ENCODE data around the gene KIF16B.

The KIF16B gene

DNA sequence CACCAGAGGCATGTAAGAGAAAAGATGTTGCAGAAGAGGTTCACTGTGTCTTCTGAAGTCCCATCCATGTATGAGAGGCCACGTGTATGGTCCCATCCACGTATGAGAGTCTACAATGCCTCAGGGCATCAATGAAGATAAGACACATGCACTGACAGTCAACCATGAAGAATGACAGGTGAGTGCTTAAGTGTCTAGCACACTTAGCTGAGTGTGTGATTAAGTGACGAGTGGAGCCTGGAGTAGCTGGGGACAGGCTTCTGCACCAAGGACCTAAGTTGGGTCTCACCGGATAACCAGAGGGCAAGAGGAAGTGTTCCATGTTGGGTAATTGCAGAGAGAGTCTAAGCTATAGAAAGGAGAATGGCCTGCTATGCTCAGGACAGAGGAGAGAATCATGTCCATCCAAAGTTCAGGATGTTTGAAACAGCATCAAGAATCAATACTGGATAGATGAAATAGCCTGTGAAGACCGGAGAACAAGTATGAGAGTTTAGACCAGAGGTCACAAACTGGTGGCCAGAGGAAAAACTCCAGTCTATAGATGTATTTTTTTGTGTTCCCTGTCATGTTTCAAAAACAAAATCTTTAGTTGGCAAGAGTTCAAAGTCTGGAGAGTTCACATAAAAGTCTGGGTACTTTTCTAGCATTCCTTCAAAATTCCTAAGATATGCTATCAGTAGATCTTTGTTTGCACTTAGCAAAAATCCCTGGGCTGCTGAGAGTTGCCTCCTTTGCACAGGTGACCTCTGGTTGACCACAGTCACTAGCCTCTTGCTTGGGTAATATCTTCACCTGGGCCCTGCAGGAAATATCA lies 165.8 kb downstream of the KIF16B start:
- no peak overlapping the region for H3K27ac ChIP-seq
- no peak for TF ChIP-seq ZFX (IDR thresholded peaks at IDR 0.05)
- no peak for TF ChIP-seq CTCF (conservative IDR thresholded peaks at IDR 0.05)

- no peak overlapping the region for H3K27ac ChIP-seq
- TF ChIP-seq ZFX (IDR thresholded peaks at IDR 0.05), result no peak
- TF ChIP-seq CTCF (conservative IDR thresholded peaks at IDR 0.05), result no peak
Measured at GRCh38 chr20:16405254-16405653, 168.0 kb downstream of the KIF16B start.

DNA sequence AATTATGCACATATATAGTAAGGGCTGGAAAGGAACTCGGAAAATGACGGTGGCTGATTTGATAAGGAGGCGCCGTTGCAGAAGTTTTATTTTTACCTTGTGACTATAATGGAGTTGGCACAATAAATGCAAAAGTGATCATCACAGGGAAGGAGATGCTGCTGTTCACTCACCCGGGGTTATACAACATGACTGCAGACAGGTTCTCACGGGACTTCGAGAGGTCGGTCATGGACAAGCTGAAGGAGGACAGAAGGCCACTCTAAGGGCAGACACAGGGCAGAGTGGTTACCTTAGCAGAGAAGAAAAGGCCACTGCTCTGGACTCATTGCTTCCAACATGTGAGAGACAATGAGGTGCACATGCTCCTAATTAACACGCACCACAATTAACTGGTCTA lies 168.6 kb downstream of the KIF16B start:
- TF ChIP-seq ZFX (IDR thresholded peaks at IDR 0.05) (no peak), CTCF (conservative IDR thresholded peaks at IDR 0.05) (no peak)
- H3K27ac ChIP-seq, result no peak overlapping the region

DNA sequence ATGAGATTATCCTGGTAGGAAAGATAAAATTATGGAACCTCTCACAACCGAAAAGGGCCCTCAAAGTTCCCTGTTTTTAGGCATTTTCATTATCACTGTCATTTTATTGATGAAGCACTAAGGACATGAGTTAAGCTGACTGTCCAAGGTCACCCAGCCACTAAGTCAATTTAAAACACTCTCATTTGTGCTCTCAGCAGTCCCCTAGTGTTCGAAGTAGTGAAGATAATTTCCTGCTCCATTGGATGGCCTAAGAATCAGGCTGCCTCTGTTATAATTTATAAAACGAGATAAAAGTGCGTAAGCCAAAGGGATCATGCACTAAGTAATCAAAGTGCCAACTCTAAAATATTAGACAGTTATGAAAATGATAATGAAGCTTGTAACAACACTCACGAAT lies 169.1 kb downstream of the KIF16B start:
- H3K27ac ChIP-seq, result no peak overlapping the region
- no peak for TF ChIP-seq ZFX (IDR thresholded peaks at IDR 0.05)
- peak; percentile 12; the same call in 1 of the 2 replicates for TF ChIP-seq CTCF (conservative IDR thresholded peaks at IDR 0.05)

DNA sequence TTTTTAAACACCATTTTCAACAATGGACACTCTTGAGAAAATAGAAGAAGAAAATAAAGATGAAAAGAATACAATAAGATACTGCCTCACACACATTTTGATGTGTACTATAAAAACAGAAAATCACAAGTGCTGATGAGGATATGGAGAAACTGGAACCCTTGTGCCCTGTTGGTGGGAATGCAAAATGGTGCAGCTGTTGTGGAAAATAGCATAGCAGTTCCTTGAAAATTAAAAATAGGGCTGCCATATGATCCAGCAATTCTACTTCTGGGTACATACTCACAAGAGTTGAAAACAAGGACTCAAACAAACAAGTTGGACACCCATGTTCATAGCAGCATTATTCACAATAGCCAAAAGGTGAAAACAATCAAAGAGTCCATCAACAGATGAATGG lies 173.0 kb downstream of the KIF16B start:
- H3K27ac ChIP-seq, result no peak overlapping the region
- TF ChIP-seq CTCF (conservative IDR thresholded peaks at IDR 0.05) (no peak), ZFX (IDR thresholded peaks at IDR 0.05) (no peak)

- no peak for TF ChIP-seq ZFX (IDR thresholded peaks at IDR 0.05)
- TF ChIP-seq CTCF (conservative IDR thresholded peaks at IDR 0.05), result no peak
- H3K27ac ChIP-seq, result no peak overlapping the region
Measured at GRCh38 chr20:16399801-16400200, 173.4 kb downstream of the KIF16B start.

DNA sequence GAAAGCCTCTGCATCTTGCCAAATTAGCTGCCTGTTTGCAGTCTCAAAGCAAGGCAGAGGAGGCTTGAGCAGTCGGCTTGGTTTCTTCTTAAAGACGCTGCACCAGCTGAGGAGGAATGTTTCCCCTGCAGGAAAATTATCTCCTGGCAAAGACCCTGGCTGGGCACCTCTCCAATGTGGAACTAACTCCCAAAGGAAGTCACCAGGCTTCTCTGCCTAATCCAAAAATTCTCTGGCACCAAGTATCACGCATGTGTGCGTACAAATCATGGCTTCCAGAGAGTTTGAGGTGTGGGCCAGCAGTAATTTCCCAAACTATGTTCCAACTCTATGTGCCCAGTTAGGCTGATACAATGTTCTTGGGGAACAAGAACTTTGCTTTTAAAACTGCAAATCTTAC lies 176.2 kb downstream of the KIF16B start:
- no peak for TF ChIP-seq CTCF (conservative IDR thresholded peaks at IDR 0.05)
- TF ChIP-seq ZFX (IDR thresholded peaks at IDR 0.05), result no peak
- no peak overlapping the region for H3K27ac ChIP-seq

All from C4-2B (cell line).